ENCODE measurements around the gene SGMS1.

The SGMS1 gene

GRCh38 chr10:50531388-50532077 is 92.2 kb downstream of the SGMS1 start:
- no peak for DNase-seq

- no peak for DNase-seq
Measured at GRCh38 chr10:50529660-50530059, 94.1 kb downstream of the SGMS1 start.

- no peak for DNase-seq
Measured at GRCh38 chr10:50528206-50528605, 95.5 kb downstream of the SGMS1 start.

GRCh38 chr10:50527442-50528043 is 96.2 kb downstream of the SGMS1 start:
- DNase-seq: no peak

- no peak for DNase-seq
Measured at GRCh38 chr10:50526185-50526584, 97.6 kb downstream of the SGMS1 start.

- no peak for DNase-seq
Measured at GRCh38 chr10:50523357-50523756, 100.4 kb downstream of the SGMS1 start.

GRCh38 chr10:50522908-50523307 is 100.8 kb downstream of the SGMS1 start:
- DNase-seq: no peak

GRCh38 chr10:50520115-50520514 is 103.6 kb downstream of the SGMS1 start:
- no peak for DNase-seq

GRCh38 chr10:50517626-50518025 is 106.1 kb downstream of the SGMS1 start:
- no peak for DNase-seq

GRCh38 chr10:50516171-50516570 is 107.6 kb downstream of the SGMS1 start:
- no peak for DNase-seq

- no peak for DNase-seq
Measured at GRCh38 chr10:50515420-50515819, 108.3 kb downstream of the SGMS1 start.

- no peak for DNase-seq
Measured at GRCh38 chr10:50514995-50515394, 108.8 kb downstream of the SGMS1 start.

GRCh38 chr10:50513956-50514355 is 109.8 kb downstream of the SGMS1 start:
- no peak for DNase-seq

- no peak for DNase-seq
Measured at GRCh38 chr10:50512743-50513416, 110.9 kb downstream of the SGMS1 start.

GRCh38 chr10:50512214-50512595 is 111.6 kb downstream of the SGMS1 start:
- DNase-seq: no peak

GRCh38 chr10:50511492-50512213 is 112.1 kb downstream of the SGMS1 start:
- DNase-seq: no peak

GRCh38 chr10:50510517-50511473 is 113.0 kb downstream of the SGMS1 start:
- DNase-seq: no peak

GRCh38 chr10:50508315-50509051 is 115.3 kb downstream of the SGMS1 start:
- no peak for DNase-seq

GRCh38 chr10:50506861-50507573 is 116.7 kb downstream of the SGMS1 start:
- no peak for DNase-seq

GRCh38 chr10:50504389-50504788 is 119.4 kb downstream of the SGMS1 start:
- DNase-seq: no peak
